Spleen (tissue), 11 donors: ENCODE data around the gene FAM219A. TPM values are rescaled to one million over a fixed set of nuclear protein-coding genes. Genes with fewer than 3 reads are reported as not detected.

Source experiments
- DNase-seq: peaks from one replicate; pipeline ENCODE4 v3.0.0-alpha.2; 2020
- H3K27ac ChIP-seq, 8 donors: fragments of 200-600 bp; sonication (generic) in 7 of 8; 1 replicate in 4 of 8; 2 replicates in 4 of 8; pipeline versions ENCODE4 v1.5.0 to v1.8.0; 2016 to 2021; ENCODE audit warnings: inconsistent platforms in 4 of 8, mild to moderate bottlenecking in 4 of 8, moderate library complexity in 1 of 8
- H3K27me3 ChIP-seq, 7 donors: fragments of 200-600 bp; sonication (generic) in 6 of 7; replicated peaks in 1 of 7; 1 replicate in 4 of 7; 2 replicates in 3 of 7; pipeline versions ENCODE4 v1.5.0 to v1.8.0; 2016 to 2021; ENCODE audit warnings: inconsistent platforms in 3 of 7, mild to moderate bottlenecking in 1 of 7
- H3K36me3 ChIP-seq, 6 donors: fragments of 200-600 bp; sonication (generic) in 5 of 6; 1 replicate in 4 of 6; 2 replicates in 2 of 6; pipeline versions ENCODE4 v1.5.0 to v1.8.0; 2016 to 2021; ENCODE audit warnings: inconsistent platforms in 2 of 6
- H3K4me1 ChIP-seq, 6 donors: fragments of 200-600 bp; sonication (generic) in 5 of 6; 1 replicate in 3 of 6; 2 replicates in 3 of 6; pipeline versions ENCODE4 v1.5.0 to v1.8.0; 2016 to 2021; ENCODE audit warnings: inconsistent platforms in 3 of 6
- H3K4me3 ChIP-seq, 8 donors: fragments of 200-600 bp; sonication (generic) in 7 of 8; 1 replicate in 4 of 8; 2 replicates in 4 of 8; pipeline versions ENCODE4 v1.5.0 to v1.8.0; 2016 to 2021; ENCODE audit warnings: inconsistent platforms in 4 of 8, mild to moderate bottlenecking in 4 of 8, moderate library complexity in 2 of 8
- H3K9me3 ChIP-seq, 8 donors: fragments of 200-600 bp; sonication (generic) in 7 of 8; 1 replicate in 4 of 8; 2 replicates in 4 of 8; pipeline versions ENCODE4 v1.5.0 to v1.8.0; 2016 to 2021; ENCODE audit warnings: inconsistent platforms in 4 of 8
- CTCF ChIP-seq, 11 experiments: fragments of 200-600 bp in 7 of 11; fragments of 450-650 bp in 4 of 11; sonication (generic) in 4 of 11; IDR thresholded peaks in 8 of 11; conservative IDR thresholded peaks in 3 of 11; 1 replicate in 7 of 11; 2 replicates in 4 of 11; pipeline versions ENCODE4 v1.4.0 to v1.8.0; 2016 to 2021; ENCODE audit warnings: antibody characterized with exemption in 11 of 11, inconsistent platforms in 4 of 11, mild to moderate bottlenecking in 1 of 11
- POLR2A ChIP-seq, 3 donors: fragments of 450-650 bp; IDR thresholded peaks; one replicate each; pipeline ENCODE4 v1.5.1; 2017; ENCODE audit warnings: antibody characterized with exemption in 3 of 3, mild to moderate bottlenecking in 1 of 3
- POLR2AphosphoS5 ChIP-seq, 3 donors: sonication (generic); formaldehyde crosslinking; IDR thresholded peaks; one replicate each; pipeline ENCODE4 v1.5.1; 2017; ENCODE audit warnings: antibody characterized with exemption in 3 of 3
- WGBS, 5 donors: extraction: QIAGEN DNeasy Blood & Tissue Kit in 3 of 5; methylation state at CpG; one replicate each; pipeline versions ENCODE4 v1.1.5 to v1.1.7; 2013 to 2018; 5-methylcytosine and 5-hydroxymethylcytosine counted together
- intact Hi-C: fragments of 100-400 bp; cut with DNase I; formaldehyde crosslinking; loops from one replicate; pipeline ENCODE4 v1.15.0; 2023; ENCODE audit warnings: low total_unique reads
- polyA plus RNA-seq, 3 donors: library from polyadenylated mRNA; stranded (reverse); fragments of 200-250 nt; gene quantifications; one replicate each; pipeline ENCODE4 v1.2.1, GENCODE V29; 2013
- total RNA-seq, 7 donors: library from RNA; depleted of rRNA in 3 of 7; stranded (reverse); fragments of >200 nt in 3 of 7; fragmentation: NEBNext Ultra II Directional in 4 of 7; extraction: Animal tissue kit (Norgen Biotek cat#: 25700) in 4 of 7; gene quantifications; one replicate each; pipeline versions ENCODE4 v1.1.0 to v1.2.1, GENCODE V29; 2016 to 2021
- donor health status: healthy with polysubstance abuse.
- donor health status: DM: no; HTN: no; CAD: no; lungs with moderate emphysema.
- donor health status: DM: no; HTN: no; CAD: no.
- donor health status: Bipolar disorder and iron deficiency.
- donor health status: healthy.
- donor health status: DM: no; HTN: no; CAD: no.
- donor health status: DM: yes; HTN: yes; CAD: no.

Gene FAM219A
- total and polyA plus RNA-seq, 10 donors: 3.2 to 26.9 (median 11.0) TPM

GRCh38 chr9:34406219-34406618, 52.2 kb downstream of the FAM219A start:
- no peak overlapping the region for H3K27ac ChIP-seq
- peaks cover 0 to 46% (median 26%) of the 10 kb centered on the region in 6 donors for H3K36me3 ChIP-seq
- DNase-seq: no peak
- no peaks in the 10 kb centered on the region for H3K4me1 ChIP-seq
- H3K9me3 ChIP-seq: no peaks in the 10 kb centered on the region
- intact Hi-C loops: loop anchor here (10.0 kb wide), 2 partner anchors 99 to 189 kb away; no protein-coding TSS in a partner anchor
- H3K27me3 ChIP-seq: no peaks in the 10 kb centered on the region
- TF ChIP-seq CTCF (IDR thresholded peaks at IDR 0.05 in 8 of 11, conservative IDR thresholded peaks at IDR 0.05 in 3 of 11): no peak
- no peak for TF ChIP-seq POLR2AphosphoS5 (IDR thresholded peaks at IDR 0.05)
- TF ChIP-seq POLR2A (IDR thresholded peaks at IDR 0.05): no peak
- 76 to 92% (median 80%) methylated on average over 1 of the region's 1 CpG for WGBS, 5 donors
- no peak overlapping the region for H3K4me3 ChIP-seq

- intact Hi-C loops: loop anchor here (10.0 kb wide), 2 partner anchors 99 to 189 kb away; no protein-coding TSS in a partner anchor
- WGBS, 5 donors: 89 to 98% (median 96%) methylated on average over 7 of the region's 7 CpGs
- no peak overlapping the region for H3K4me3 ChIP-seq
- H3K27me3 ChIP-seq: no peaks in the 10 kb centered on the region
- no peaks in the 10 kb centered on the region for H3K9me3 ChIP-seq
- no peak for DNase-seq
- no peaks in the 10 kb centered on the region for H3K4me1 ChIP-seq
- no peak for TF ChIP-seq CTCF (IDR thresholded peaks at IDR 0.05 in 8 of 11, conservative IDR thresholded peaks at IDR 0.05 in 3 of 11)
- no peak for TF ChIP-seq POLR2A (IDR thresholded peaks at IDR 0.05)
- TF ChIP-seq POLR2AphosphoS5 (IDR thresholded peaks at IDR 0.05): no peak
- peaks cover 0 to 51% (median 30%) of the 10 kb centered on the region in 6 donors for H3K36me3 ChIP-seq
- H3K27ac ChIP-seq: no peak overlapping the region
Observed at GRCh38 chr9:34405719-34406118, 52.7 kb downstream of the FAM219A start.

GRCh38 chr9:34403554-34404380, 54.6 kb downstream of the FAM219A start:
- no peaks in the 10 kb centered on the region for H3K4me1 ChIP-seq
- no peaks in the 10 kb centered on the region for H3K27me3 ChIP-seq
- DNase-seq: peak; percentile 83
- no peak overlapping the region for H3K4me3 ChIP-seq
- peaks cover 0 to 71% (median 37%) of the 10 kb centered on the region in 6 donors for H3K36me3 ChIP-seq
- no peak overlapping the region for H3K27ac ChIP-seq
- H3K9me3 ChIP-seq: no peaks in the 10 kb centered on the region
- intact Hi-C loops: loop anchor here (10.0 kb wide), 2 partner anchors 101 to 191 kb away; no protein-coding TSS in a partner anchor
- TF ChIP-seq POLR2AphosphoS5 (IDR thresholded peaks at IDR 0.05): no peak
- peak; percentile 85 to 97 (median 95) for TF ChIP-seq CTCF (IDR thresholded peaks at IDR 0.05 in 8 of 11, conservative IDR thresholded peaks at IDR 0.05 in 3 of 11)
